HG03439 (cell line): ENCODE measurements around the gene CALM3.
"Not testable (repeated sequence)": the region's sequence is repeated elsewhere in the genome, so short reads cannot be mapped to it uniquely, and the experiment has no call there.

Experiments used
- ATAC-seq: cut with Tn5 transposase; IDR thresholded peaks from one replicate; pipeline ENCODE4 v1.9.1; 2021; ENCODE audit warnings: mild to moderate bottlenecking, moderate library complexity; ENCODE audit not compliant: unreplicated experiment

CALM3 gene

DNA sequence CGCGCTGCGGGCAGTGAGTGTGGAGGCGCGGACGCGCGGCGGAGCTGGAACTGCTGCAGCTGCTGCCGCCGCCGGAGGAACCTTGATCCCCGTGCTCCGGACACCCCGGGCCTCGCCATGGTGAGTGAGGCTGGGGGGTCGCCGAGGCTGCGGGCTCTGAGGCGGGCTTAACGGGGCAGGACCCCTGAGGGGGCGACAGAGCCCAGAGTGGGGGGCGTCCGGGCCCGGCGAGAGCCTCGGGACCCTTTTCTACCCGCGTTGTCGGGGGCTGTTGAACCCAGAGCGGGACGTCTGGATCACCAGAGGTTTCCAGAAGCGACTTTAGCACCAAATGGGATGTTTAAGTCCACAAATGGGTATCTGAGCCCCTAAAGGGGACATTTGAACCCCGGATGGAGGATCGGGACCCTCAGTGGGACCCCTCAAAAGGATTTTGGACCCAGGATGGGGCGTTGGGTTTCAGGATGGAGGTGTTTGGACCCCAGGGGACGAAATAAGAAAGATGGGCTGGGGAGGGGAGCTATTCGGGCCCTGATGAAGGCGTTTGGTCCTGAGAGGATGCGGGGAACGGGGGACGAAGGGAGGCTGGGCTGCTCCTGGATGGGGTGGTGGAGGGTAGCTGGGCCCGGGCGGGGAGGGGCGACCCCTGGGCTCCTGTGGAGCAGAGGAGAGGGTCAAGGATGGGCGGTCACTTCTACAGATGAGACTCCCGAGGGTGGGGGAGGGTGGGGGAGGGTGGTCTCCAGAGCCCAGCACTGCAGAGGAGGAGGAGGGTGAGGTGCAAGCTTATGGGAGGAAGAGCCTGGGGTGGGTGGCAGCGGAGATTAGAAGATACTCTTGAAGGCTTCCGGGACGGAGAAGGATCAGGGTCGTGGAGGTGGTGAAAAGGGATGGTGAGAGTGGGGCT lies at the start of gene CALM3:
CALM3 (plus strand) TSS at position 13 of the 907 bp plus-strand sequence; CDS start at position 118, 105 bp downstream.
- no peak for ATAC-seq

DNA sequence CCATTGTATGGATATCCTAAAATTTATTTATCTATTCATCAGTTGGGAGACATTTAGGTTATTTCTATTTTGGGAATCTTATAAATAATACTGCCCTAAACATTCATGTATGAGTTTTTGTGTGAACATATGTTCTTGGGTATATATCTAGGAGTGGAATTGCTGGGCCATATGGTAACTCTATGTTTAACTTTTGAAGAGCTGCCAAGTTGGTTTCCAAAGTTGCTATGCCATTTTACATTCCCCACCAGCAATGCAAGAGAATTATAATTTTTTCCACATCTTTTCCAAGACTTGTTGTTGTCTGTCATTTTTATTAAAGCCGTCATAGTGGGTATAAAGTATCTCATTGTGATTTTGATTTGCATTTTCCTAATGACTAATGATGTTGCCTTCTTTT lies 48.2 kb upstream of the CALM3 start:
- ATAC-seq: no peak

DNA sequence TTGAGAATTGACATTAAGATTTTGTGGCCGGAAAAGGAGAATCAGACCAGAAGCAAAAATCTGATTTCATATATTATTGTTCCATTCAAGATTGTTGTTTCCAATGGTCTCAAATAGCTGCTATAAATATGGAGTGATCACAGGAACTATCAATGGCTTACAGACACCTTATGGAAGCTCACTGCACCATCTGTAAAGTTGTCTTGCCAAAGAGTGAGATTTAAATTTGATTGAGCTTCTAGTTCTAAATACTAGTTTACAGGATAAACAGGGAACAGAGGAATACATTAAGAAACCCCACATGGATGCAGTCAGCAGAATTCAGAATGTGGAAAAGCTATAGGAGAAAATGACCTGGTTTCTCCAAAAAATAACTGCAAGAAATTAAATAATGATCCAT lies 47.0 kb upstream of the CALM3 start:
- ATAC-seq: no peak

DNA sequence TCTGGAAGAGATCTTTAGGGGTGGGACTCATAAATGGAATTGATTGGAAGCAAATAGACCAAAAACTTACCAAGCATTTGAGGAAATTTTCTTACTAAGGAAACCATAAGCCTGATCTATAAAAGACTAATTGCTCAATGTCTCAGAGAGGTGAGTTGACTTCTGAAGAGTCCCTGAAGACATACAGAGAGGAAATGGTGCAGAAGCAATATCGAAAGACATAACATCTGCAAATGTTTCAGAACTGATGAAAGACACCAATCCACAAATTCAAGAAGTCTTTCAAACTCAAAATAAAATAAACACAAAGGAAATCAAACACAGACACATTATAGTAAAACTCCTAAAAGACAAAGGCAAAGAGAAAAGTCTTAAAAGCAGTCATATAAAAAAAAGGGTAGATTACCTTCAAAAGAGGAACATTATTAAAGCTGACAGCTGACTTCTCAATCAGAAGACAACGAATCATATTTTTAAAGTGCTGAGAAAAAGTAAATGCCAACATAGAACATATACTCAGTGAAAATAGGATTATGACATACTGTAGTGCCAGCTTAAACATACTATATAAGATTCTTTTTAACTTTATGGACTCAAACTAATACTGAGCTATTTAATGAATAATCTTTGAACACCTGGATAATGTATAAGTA lies 45.4 kb upstream of the CALM3 start:
- ATAC-seq: no peak

DNA sequence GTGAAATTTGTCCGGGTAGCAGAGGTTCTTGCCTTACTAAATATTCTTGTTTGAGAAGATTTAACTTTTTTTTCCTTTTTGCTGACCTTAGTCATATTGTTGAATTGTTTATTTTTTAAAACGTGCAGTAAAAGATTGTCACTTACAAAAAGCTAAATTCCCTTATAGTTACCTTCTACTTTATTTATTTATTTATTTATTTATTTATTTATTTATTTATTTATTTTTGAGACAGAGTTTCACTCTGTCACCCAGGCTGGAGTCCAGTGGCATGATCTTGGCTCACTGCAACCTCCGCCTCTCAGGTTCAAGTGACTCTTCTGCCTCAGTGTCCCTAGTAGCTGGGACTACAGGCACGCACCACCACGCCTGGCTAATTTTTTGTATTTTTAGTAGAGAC lies 44.7 kb upstream of the CALM3 start:
- ATAC-seq: not testable (repeated sequence)

DNA sequence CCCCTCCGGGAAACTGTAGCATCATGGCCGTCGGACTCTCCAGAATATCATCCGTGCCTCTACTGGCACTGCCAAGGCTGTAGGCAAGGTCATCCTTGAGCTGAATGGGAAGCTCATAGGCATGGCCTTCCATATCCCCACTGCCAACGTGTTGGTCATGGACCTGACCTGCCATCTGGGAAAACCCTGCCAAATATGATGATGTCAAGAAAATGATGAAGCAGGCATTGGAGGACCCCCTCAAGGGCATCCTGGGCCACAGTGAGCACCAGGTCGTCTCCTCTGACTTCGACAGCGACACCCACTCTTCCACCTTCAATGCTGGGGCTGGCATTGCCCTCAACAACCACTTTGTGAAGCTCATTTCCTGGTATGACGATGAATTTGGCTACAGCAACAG lies 41.9 kb upstream of the CALM3 start:
- no peak for ATAC-seq

DNA sequence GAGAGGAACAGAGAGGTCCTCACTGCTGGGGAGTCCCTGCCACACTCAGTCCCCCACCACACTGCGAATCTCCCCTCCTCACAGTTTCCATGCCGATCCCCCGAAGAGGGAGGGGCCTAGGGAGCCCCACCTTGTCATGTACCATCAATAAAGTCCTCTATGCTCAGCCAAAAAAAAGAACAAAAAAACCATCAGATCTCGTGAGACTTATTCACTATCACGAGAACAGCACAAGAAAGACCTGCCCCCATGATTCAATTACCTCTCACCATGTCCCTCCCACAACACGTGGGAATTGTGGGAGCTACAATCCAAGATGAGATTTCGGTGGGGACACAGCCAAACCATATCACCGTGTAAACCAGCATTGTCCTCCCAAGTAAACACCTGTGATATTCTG lies 41.5 kb upstream of the CALM3 start:
- not testable (repeated sequence) for ATAC-seq

DNA sequence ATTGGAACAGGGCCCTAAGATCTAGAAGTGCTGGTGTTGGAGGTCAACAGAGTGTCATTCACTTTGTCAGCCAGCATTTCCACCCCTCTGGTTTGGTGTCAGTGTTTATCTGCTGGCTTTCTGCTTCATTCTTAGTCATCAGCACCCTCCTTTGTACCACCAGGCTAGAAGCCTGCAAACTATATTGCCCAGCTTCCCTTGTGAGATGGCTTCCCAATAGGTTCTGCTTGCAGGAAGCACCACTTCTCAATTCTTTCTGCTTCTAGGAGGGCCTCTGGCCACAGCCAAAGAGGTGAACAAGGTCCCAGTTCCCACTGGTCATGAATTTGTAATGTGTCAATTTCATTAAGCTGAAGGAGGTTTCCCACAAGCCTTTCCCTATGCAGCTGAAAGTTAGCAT lies 36.4 kb upstream of the CALM3 start:
- ATAC-seq: no peak

DNA sequence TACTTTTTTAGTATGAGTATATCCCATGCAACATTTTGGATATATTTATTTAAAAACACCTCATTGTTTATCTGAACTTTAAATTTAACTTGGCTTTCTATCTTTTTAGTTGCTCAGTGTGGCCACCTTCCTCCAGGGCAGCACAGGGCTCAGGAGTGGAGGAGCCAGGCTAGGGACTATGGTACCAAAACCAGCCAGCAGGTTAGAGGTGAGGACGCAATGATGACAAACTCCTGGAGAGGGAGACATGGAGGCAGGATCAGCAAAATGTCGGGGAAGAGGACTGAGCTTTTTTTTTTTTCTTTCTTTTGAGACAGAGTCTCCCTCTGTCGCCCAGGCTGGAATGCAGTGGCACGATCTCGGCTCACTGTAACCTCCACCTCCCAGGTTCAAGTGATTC lies 29.6 kb upstream of the CALM3 start:
- ATAC-seq: no peak

DNA sequence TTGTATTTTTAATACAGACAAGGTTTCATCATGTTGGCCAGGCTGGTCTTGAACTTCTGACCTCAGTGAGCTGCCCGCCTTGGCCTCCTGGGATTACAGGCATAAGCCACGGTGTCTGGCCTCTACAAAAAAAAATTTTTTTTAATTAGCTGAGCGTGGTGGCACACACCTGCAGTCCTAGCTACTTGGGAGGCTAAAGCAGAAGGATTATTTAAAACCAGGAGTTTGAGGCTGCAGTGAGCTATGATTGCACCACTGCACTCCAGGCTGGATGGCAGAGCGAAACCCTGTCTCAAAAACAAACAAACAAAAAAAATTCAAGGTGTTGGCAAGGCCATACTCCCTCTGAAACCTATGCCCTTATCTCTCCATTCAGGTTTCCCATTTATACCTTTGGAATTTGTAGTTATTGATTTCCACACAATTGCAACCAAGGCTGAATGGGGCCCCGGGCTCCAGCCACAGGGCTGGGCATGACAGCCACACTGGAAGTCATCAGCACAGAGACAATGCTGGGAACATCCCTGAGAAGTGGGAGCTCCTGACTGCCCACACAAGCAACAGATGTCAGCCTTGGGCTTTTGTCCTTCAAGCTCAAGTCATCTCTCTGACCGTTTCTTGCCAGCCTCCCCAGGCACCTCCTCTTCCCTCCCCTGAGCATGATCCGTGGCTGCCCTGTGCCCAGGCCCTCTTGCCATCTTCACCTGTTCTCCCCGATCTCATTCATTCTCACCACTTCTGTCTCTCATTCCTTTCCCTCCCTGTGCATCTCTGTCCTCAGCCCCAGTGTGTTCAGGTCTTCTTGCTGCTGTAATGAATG lies 27.2 kb upstream of the CALM3 start:
- ATAC-seq: no peak

DNA sequence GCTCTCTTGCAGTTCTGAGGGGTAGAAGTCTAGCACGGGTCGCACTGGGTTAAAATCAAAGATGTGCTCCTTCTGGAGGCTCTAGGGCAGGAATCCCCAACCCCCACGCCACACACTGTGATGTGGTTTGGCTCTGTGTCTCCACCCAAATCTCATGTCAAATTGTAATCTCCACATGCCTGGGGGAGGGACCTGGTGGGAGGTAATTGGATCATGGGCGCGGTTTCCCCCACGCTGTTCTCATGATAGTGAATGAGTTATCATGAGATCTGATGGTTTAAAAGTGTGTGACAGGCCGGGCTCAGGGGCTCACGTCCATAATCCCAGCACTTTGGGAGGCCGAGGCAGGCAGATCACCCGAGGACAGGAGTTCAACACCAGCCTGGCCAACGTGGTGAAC lies 26.6 kb upstream of the CALM3 start:
- ATAC-seq: no peak

DNA sequence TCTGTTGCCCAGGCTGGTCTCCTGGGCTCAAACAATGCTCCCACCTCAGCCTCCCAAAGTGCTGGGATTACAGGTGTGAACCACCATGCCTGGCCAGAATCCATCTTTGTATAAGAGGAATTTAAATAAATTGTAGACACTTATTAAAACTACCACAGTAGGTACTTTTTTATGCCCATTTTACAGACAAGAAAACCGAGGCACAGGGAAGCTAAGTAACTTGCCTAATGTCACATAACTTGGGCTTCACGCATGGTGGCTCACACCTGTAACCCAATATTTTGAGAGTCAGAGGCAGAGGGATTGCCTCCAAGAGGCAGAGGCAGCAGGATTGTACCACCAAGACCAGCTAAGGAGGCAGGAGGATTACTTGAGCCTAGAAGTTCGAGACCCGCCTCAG lies 22.7 kb upstream of the CALM3 start:
- no peak for ATAC-seq

DNA sequence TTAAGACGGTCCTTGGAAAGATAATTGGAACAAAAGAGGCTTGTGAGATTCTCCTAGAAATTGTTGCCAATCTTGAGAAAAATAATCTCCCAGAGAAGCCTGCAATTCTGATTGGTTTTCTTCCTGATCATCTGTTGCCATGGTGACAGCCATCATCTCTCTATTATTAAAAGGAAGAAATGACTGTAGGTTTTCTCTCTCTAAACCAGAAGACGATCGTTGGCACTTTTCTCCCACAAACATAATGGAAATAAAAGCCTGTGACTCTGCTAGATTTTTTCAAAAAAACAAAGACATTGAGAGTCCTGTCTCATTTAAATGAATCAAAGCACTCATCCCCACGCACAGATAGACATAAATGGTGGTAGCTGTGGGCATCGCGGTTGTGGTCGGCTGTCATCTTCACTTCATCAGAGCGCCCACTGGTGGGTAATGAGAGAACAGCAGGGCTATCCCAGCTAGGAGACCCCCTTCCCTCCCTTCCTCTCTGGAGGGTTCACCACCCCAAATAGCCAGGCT lies 21.7 kb upstream of the CALM3 start:
- ATAC-seq: no peak

DNA sequence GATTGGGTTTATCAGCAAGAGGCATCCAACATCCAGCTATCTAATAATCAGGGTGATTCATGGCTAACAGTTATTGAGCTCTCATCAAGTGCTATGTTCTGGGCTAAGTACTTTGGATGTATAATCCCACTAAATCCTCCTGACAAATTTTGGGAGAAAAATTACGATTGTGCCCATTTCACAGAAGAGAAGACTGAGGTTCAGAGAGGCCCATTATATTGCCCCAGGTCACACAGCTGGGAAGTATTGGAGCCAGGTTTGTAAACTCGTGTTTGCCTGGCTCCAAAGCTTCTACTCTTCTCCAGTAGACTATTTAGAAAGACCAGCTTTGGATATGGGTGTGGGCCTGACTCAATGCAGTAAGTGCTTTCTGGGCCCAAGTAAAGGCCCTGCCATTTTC lies 20.9 kb upstream of the CALM3 start:
- no peak for ATAC-seq

DNA sequence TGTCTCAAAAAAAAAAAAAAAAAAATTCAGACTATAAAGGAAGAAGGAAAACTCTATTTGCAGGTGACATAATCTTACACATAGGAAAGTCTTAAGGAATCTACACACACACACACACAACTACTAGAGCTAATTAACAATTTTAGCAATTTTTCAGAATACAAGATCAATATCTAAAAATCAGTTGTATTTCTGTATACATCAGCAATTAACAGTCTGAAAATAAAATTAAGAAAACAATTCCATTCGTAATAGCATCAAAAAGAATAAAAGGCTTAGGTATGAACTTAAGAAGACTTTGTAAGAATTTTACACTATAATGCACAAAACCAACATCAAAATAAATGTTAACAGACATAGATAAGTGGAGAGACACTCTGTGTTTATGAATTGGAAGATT lies 15.6 kb upstream of the CALM3 start:
- ATAC-seq: no peak

DNA sequence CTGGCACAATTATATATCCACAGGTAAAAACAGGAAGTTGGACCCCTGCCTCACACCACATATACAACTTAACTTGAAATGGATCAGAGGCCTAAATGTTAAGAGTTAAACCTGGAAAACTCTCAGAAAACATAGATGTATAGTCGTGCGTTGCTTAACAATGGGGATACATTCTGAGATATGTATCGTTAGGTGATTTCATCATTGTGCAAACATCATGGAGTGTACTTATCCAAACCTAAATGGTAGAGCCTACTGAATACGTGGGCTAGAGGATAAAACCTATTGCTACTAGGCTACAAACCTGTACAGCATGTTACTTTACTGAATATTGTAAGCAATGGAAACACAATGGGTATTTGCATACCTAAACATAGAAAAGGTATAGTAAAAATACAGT lies 14.8 kb upstream of the CALM3 start:
- ATAC-seq: no peak

DNA sequence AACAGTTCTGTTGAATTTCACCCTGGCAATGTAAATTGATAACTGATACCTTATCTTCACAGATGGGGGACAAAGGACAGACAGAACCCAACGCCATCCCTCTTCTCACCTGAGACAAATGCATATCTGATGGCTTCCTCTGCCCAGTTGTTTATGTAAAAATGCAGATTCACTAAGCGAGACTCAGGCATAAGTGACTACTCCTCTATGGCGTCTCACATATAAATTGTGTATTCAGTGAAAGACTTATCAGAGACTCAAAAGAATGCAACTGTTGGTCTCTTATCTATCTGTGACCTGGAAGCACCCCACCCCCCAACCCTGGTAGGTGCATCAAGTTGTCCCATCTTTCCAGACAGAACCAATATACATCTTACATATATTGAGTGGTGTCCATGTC lies 13.3 kb upstream of the CALM3 start:
- ATAC-seq: no peak

DNA sequence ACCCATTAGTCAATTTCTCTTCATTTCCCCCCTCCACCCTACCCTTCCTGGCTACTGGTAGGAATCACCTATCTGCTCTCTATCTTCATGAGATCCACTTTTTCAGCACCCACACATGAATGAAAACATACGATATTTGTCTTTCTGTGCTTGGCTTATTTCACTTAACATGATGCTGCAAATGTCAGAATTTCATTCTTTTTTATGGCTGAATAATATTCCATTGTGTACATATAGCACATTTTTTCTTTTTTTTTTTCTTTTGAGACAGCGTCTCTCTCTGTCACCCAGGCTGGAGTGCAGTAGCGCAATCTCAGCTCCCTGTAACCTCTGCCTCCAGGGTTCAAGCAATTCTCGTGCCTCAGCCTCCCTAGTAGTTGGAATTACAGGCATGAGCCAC lies 9.9 kb upstream of the CALM3 start:
- ATAC-seq: no peak

DNA sequence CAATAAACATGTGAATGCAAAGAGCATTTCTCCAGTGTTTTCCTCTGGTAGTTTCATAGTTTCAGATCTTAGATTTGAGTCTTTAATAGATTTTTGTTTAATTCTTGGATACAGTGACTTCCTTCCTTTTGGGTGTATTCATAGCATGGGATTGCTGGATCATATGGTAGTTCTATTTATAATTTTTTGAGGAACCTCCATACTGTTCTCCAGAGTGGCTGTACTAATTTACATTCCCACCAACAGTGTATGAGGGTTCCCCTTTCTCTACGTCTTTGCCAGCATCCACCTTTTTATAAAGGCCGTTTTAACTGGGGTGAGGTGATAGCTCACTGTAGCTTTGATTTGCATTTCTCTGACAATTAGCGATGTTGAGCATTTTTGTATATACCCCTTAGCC lies 9.3 kb upstream of the CALM3 start:
- ATAC-seq: no peak

DNA sequence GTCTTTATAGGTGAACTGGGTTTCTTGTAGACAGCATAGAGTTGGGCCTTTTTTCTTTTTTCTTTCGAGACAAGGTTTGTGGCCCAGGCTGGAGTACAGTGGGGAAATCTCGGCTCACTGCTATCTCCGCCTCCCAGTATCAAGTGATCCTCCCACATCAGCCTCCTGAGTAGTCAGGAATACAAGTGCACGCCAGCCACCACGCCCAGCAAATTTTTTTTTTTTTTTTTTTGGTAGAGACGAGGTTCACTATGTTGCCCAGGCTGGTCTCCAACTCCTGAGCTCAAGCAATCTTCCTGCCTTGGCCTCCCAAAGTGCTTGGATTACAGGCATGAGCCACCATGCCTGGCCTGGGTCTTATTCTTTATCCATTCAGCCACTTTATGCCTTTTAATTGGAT lies 5.1 kb upstream of the CALM3 start:
- no peak for ATAC-seq

DNA sequence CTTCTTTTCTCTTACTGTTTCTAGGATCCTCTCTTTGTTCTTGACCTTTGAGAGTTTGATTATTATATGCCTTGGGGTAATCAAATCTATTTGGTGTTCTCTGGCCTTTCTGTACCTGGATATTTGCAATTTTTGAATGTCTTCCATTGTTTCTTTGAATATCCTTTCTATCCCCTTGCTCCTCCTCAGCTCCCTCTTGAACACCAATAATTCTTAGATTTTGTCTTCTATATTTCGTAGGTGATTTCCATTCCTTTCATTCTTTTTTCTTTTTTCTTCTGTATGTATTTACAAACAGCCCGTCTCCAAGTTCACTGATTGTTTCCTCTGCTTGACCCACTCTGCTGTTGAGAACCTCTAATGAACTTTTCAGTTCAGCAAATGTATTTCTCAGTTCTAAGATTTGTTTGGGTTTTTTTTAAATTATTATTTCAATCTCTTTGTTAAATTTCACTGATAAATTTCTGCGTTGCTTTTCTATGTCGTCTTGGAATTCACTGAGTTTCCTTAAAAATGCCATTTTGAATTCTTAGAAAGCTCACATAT lies 2.7 kb upstream of the CALM3 start:
- ATAC-seq: no peak
